ENCODE results near the gene YAP1. TPM values are rescaled to one million over a fixed set of nuclear protein-coding genes. Genes with fewer than 3 reads are reported as not detected.

Gene YAP1
- total and polyA plus RNA-seq, 2 experiments from 2014 or later = 20.6 to 111 TPM

DNA sequence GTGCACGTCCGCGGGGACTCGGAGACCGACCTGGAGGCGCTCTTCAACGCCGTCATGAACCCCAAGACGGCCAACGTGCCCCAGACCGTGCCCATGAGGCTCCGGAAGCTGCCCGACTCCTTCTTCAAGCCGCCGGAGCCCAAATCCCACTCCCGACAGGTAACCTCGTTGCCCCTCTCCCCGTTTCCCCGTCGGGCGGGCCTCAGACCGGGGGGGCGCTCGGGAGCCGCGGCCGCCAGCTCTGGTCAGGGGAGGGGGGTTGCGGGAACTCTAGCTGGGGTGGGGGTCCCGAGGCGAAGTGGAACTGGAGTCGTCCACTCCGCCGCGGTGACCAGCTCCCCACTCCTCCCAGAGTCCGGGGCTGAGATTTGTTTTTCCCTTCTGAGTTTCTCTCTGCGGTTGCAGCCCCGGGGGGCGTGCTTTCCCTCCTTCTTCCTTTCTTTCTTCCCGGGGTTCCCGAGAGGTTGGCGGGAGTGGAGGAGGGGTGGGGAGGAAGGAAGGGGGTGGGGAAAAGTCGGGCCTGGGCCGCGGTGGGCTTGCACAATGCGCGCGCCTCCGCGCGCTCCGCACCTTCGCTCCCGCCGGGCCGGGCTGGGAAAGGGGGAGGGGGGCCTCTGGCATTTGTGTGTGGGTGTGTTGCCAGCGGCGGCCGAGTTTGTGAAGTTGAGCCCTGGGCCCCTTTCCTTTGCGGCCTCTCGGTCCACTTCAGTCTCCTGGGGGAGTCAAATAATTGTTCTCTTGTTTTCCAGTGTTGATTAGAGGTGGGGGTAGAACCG lies 952 bp downstream of the YAP1 start:
- 1% methylated on average over 38 of the region's 61 CpGs for WGBS (ENCODE audit: low lambda C conversion rate, missing lambda C conversion rate)
- peak overlapping the region; percentile 21 for H3K4me3 ChIP-seq
- no peaks in the 10 kb centered on the region for H3K27me3 ChIP-seq
- H3K79me2 ChIP-seq = peaks cover 57% of the 10 kb centered on the region
- H3K9me3 ChIP-seq (ENCODE audit: low read depth) = no peaks in the 10 kb centered on the region
- H3K4me1 ChIP-seq (ENCODE audit: insufficient read depth) = peaks cover 34% of the 10 kb centered on the region
- H3K27ac ChIP-seq = peak overlapping the region; percentile 97
- TF ChIP-seq CTCF (IDR thresholded peaks at IDR 0.05; ENCODE audit: poor library complexity) = peak; percentile 24
- TF ChIP-seq EZH2phosphoT487 (IDR thresholded peaks at IDR 0.05; ENCODE audit: low read depth, severe bottlenecking, unreplicated experiment) = no peak
- H3K9me2 ChIP-seq (replicated peaks; ENCODE audit: insufficient read depth) = no peaks in the 10 kb centered on the region
- peak overlapping the region; percentile 82 for H3K4me2 ChIP-seq
- H4K20me1 ChIP-seq (ENCODE audit: insufficient read depth, poor library complexity, severe bottlenecking) = peaks cover 4% of the 10 kb centered on the region
- peak overlapping the region; percentile 17 for H2AFZ ChIP-seq
- no peaks in the 10 kb centered on the region for H3K36me3 ChIP-seq (replicated peaks; ENCODE audit: insufficient read depth, low read depth)
- DNase-seq (ENCODE audit: low spot score) = peak; percentile 96

- no peaks in the 10 kb centered on the region for H3K9me3 ChIP-seq (ENCODE audit: low read depth)
- no peaks in the 10 kb centered on the region for H3K36me3 ChIP-seq (replicated peaks; ENCODE audit: insufficient read depth, low read depth)
- H3K79me2 ChIP-seq = peaks cover 65% of the 10 kb centered on the region
- 1% methylated on average over 19 of the region's 20 CpGs for WGBS (ENCODE audit: low lambda C conversion rate, missing lambda C conversion rate)
- no peaks in the 10 kb centered on the region for H3K27me3 ChIP-seq
- peak overlapping the region; percentile 21 for H3K4me3 ChIP-seq
- peaks cover 7% of the 10 kb centered on the region for H4K20me1 ChIP-seq (ENCODE audit: insufficient read depth, poor library complexity, severe bottlenecking)
- peak overlapping the region; percentile 77 for H3K4me2 ChIP-seq
- no peaks in the 10 kb centered on the region for H3K9me2 ChIP-seq (replicated peaks; ENCODE audit: insufficient read depth)
- DNase-seq (ENCODE audit: low spot score) = peak; percentile 83
- H3K27ac ChIP-seq = peak overlapping the region; percentile 97
- no peak for TF ChIP-seq EZH2 (IDR thresholded peaks at IDR 0.05; ENCODE audit: borderline replicate concordance)
- no peak for TF ChIP-seq EZH2phosphoT487 (IDR thresholded peaks at IDR 0.05; ENCODE audit: low read depth, severe bottlenecking, unreplicated experiment)
- no peak for TF ChIP-seq CTCF (IDR thresholded peaks at IDR 0.05; ENCODE audit: poor library complexity)
- H2AFZ ChIP-seq = no peak overlapping the region
- peaks cover 41% of the 10 kb centered on the region for H3K4me1 ChIP-seq (ENCODE audit: insufficient read depth)
These were observed 1.7 kb downstream of the YAP1 start for GRCh38 chr11:102111787-102112508.

DNA sequence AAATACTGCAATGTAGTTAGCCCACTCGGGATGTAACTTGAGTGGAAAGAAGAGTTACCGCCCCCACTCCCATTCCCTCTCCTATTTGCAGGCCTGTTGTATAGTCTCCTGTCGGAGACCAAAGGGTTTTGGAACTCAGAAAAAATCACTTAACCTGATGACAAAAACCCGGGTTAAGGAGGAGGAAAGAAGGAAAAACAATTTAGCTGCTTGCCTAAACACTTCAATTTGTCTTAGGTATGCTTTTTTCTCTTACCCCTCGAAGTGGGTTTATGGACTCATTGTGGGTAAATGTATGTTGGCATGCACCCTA lies 2.2 kb downstream of the YAP1 start:
- Histone ChIP-seq H4K20me1 (ENCODE audit: insufficient read depth, poor library complexity, severe bottlenecking) (peaks cover 7% of the 10 kb centered on the region), H3K4me2 (peak overlapping the region; percentile 77), H3K27me3 (no peaks in the 10 kb centered on the region), H2AFZ (no peak overlapping the region), H3K9me2 (replicated peaks; ENCODE audit: insufficient read depth) (no peaks in the 10 kb centered on the region), H3K36me3 (replicated peaks; ENCODE audit: insufficient read depth, low read depth) (no peaks in the 10 kb centered on the region), H3K27ac (peak overlapping the region; percentile 97), H3K4me1 (ENCODE audit: insufficient read depth) (peaks cover 46% of the 10 kb centered on the region), H3K79me2 (peaks cover 70% of the 10 kb centered on the region), H3K9me3 (ENCODE audit: low read depth) (no peaks in the 10 kb centered on the region), H3K4me3 (peak overlapping the region; percentile 21)
- 2% methylated on average over 5 of the region's 5 CpGs for WGBS (ENCODE audit: low lambda C conversion rate, missing lambda C conversion rate)
- TF ChIP-seq EZH2 (IDR thresholded peaks at IDR 0.05; ENCODE audit: borderline replicate concordance) (no peak), CTCF (IDR thresholded peaks at IDR 0.05; ENCODE audit: poor library complexity) (no peak), EZH2phosphoT487 (IDR thresholded peaks at IDR 0.05; ENCODE audit: low read depth, severe bottlenecking, unreplicated experiment) (no peak)
- DNase-seq (ENCODE audit: low spot score) = peak; percentile 19
